ENCODE results near the gene TMPRSS9. TPM values are rescaled to one million over a fixed set of nuclear protein-coding genes. Genes with fewer than 3 reads are reported as not detected.

TMPRSS9 gene
- polyA plus RNA-seq, 1 donor (not counting 4 experiments of a cell fraction or from before 2014, with no cell fraction given) = not detected

DNA sequence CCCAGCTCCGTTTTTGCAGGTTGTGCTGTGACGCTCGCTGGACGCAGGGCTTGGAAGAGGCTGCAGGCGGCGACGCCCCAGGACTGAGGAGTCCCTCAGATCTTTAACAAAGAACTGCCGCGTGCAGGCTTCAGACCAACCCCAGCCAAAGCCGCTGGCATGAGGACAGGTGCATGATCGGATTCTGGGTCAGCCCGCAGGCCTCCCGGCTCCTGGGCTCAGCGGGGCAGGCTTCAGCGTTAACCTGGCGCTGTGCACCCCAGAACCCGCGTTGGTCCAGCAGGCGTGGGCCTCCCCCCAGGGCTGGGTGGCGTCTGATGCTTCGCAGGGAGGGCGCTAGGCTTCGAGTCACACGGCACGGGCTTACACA, 68.2 kb downstream of the TMPRSS9 start:
- H3K79me2 ChIP-seq (ENCODE audit: control insufficient read depth, insufficient read depth, low read length) = peaks cover 35% of the 10 kb centered on the region
- H3K4me2 ChIP-seq (ENCODE audit: control insufficient read depth, extremely low read depth, insufficient read depth, low read depth, low read length) = peak overlapping the region; percentile 97
- H3K9ac ChIP-seq (ENCODE audit: control insufficient read depth, extremely low read depth, insufficient read depth, low read length) = peak overlapping the region; percentile 93
- no peak for DNase-seq (ENCODE audit: low read depth, low spot score)
- H3K9me3 ChIP-seq (ENCODE audit: control insufficient read depth, low read depth, low read length) = no peaks in the 10 kb centered on the region
- H4K20me1 ChIP-seq (ENCODE audit: control insufficient read depth, extremely low read depth, insufficient read depth, low read length) = peaks cover 15% of the 10 kb centered on the region
- peak overlapping the region; percentile 14 for H3K27ac ChIP-seq (ENCODE audit: control insufficient read depth, insufficient read depth, low read length)
- H2AFZ ChIP-seq (ENCODE audit: control insufficient read depth, low read length) = no peak overlapping the region
- H3K4me3 ChIP-seq (ENCODE audit: control insufficient read depth in 2 of 3, extremely low read depth in 1 of 3, insufficient read depth in 2 of 3, low read depth in 1 of 3, low read length in 3 of 3) = peak overlapping the region in 1 of 3 experiments; percentile 88
- H3K36me3 ChIP-seq (ENCODE audit: control insufficient read depth in 2 of 2, extremely low read depth in 1 of 2, insufficient read depth in 2 of 2, low read length in 2 of 2) = peaks cover 17 to 18% of the 10 kb centered on the region in 2 experiments
- no peak for FAIRE-seq
- TF ChIP-seq, protein P1, sequence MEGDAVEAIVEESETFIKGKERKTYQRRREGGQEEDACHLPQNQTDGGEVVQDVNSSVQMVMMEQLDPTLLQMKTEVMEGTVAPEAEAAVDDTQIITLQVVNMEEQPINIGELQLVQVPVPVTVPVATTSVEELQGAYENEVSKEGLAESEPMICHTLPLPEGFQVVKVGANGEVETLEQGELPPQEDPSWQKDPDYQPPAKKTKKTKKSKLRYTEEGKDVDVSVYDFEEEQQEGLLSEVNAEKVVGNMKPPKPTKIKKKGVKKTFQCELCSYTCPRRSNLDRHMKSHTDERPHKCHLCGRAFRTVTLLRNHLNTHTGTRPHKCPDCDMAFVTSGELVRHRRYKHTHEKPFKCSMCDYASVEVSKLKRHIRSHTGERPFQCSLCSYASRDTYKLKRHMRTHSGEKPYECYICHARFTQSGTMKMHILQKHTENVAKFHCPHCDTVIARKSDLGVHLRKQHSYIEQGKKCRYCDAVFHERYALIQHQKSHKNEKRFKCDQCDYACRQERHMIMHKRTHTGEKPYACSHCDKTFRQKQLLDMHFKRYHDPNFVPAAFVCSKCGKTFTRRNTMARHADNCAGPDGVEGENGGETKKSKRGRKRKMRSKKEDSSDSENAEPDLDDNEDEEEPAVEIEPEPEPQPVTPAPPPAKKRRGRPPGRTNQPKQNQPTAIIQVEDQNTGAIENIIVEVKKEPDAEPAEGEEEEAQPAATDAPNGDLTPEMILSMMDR (optimal IDR thresholded peaks at IDR 0.05 in 1 of 3, IDR thresholded peaks at IDR 0.05 in 1 of 3, conservative IDR thresholded peaks at IDR 0.05 in 1 of 3; ENCODE audit: extremely low read depth in 1 of 3, insufficient read depth in 2 of 3, low read length in 3 of 3) = no peak
- TF ChIP-seq EZH2 (IDR thresholded peaks at IDR 0.05; ENCODE audit: low read length) = no peak
- dilution Hi-C loops (cut with MboI; ENCODE audit: extremely low pct_ligation_motif_present, low sequenced_read_pairs) = no loop called here
- H3K4me1 ChIP-seq (ENCODE audit: control insufficient read depth, extremely low read depth, insufficient read depth, low read length) = peaks cover 24% of the 10 kb centered on the region
- no peaks in the 10 kb centered on the region for H3K27me3 ChIP-seq (ENCODE audit: control insufficient read depth, extremely low read depth, insufficient read depth, low read length)
- peaks cover 2% of the 10 kb centered on the region for H3K9me1 ChIP-seq (ENCODE audit: control insufficient read depth, extremely low read depth, insufficient read depth, low read length)

DNA sequence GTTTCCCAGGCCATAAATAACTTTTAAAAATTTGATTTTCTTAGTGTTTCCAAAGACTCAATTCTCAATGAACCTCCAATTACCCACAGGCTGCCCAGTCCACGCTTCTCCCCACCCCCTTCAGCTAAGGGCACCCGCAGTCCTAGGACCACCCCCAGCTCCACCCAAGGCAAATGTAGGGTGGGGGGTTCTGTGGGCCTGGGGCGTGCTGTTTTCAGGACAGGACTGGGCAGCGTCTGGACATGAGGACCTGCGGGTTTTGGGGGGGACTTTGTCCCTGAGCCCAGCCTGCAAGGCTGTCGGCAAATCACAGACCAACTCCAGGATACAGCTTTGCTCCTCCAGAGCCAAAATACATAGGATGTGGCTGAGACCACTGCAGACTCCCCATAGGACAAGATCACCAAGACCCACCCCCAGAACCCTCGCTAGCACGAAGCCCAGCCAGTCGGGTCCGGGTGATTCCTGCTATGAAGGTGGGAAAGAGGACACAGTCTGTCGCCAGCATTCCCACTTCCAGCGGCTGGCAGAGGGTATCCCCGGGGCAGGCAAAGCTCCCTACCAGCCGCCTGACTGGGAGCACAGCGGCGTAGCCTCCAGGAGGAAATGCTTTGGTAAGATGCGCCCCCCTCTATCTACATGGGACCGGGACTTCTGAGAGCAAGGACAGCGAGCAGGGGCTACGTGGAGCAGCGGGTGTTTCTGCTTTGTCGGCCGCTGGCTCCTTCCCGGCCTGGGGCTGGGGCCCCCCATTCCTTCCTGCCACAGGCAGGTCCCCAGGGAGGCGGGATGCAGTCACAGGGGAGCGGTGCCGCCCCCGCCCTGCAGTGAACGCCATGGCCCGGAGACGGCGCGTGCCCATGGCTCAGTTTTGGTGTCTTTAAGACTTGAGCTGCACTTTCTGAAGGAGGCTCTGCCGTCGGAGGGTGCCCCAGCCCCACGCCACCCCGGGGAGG, 69.0 kb downstream of the TMPRSS9 start:
- Histone ChIP-seq H2AFZ (ENCODE audit: control insufficient read depth, low read length) (no peak overlapping the region), H3K27me3 (ENCODE audit: control insufficient read depth, extremely low read depth, insufficient read depth, low read length) (no peaks in the 10 kb centered on the region), H3K27ac (ENCODE audit: control insufficient read depth, insufficient read depth, low read length) (no peak overlapping the region), H3K79me2 (ENCODE audit: control insufficient read depth, insufficient read depth, low read length) (peaks cover 30% of the 10 kb centered on the region), H3K9ac (ENCODE audit: control insufficient read depth, extremely low read depth, insufficient read depth, low read length) (peak overlapping the region; percentile 93), H3K4me3 (ENCODE audit: control insufficient read depth in 2 of 3, extremely low read depth in 1 of 3, insufficient read depth in 2 of 3, low read depth in 1 of 3, low read length in 3 of 3) (no peak overlapping the region), H3K9me1 (ENCODE audit: control insufficient read depth, extremely low read depth, insufficient read depth, low read length) (peaks cover 2% of the 10 kb centered on the region), H3K9me3 (ENCODE audit: control insufficient read depth, low read depth, low read length) (no peaks in the 10 kb centered on the region), H4K20me1 (ENCODE audit: control insufficient read depth, extremely low read depth, insufficient read depth, low read length) (peaks cover 12% of the 10 kb centered on the region), H3K36me3 (ENCODE audit: control insufficient read depth in 2 of 2, extremely low read depth in 1 of 2, insufficient read depth in 2 of 2, low read length in 2 of 2) (peaks cover 15 to 16% of the 10 kb centered on the region in 2 experiments), H3K4me2 (ENCODE audit: control insufficient read depth, extremely low read depth, insufficient read depth, low read depth, low read length) (peak overlapping the region; percentile 97), H3K4me1 (ENCODE audit: control insufficient read depth, extremely low read depth, insufficient read depth, low read length) (peaks cover 24% of the 10 kb centered on the region)
- FAIRE-seq (no peak), DNase-seq (ENCODE audit: low read depth, low spot score) (no peak)
- dilution Hi-C loops (cut with MboI; ENCODE audit: extremely low pct_ligation_motif_present, low sequenced_read_pairs) = no loop called here
- TF ChIP-seq, protein P1 (optimal IDR thresholded peaks at IDR 0.05 in 1 of 3, IDR thresholded peaks at IDR 0.05 in 1 of 3, conservative IDR thresholded peaks at IDR 0.05 in 1 of 3; ENCODE audit: extremely low read depth in 1 of 3, insufficient read depth in 2 of 3, low read length in 3 of 3) = no peak
- TF ChIP-seq EZH2 (IDR thresholded peaks at IDR 0.05; ENCODE audit: low read length) = no peak
